ENCODE measurements around the gene LTB4R2.

LTB4R2 gene

GRCh38 chr14:24307575-24308341 is 2.2 kb upstream of the LTB4R2 start, which contains the start of gene CIDEB (continued):
- TF ChIP-seq ZFHX2 (tag by site-specific recombination; conservative IDR thresholded peaks at IDR 0.05) = no peak
- TF ChIP-seq TCF7L2 (IDR thresholded peaks at IDR 0.05; ENCODE audit: borderline replicate concordance, low read depth, low read length) = no peak
- no peak for TF ChIP-seq ZNF292 (tag by site-specific recombination; IDR thresholded peaks at IDR 0.05; ENCODE audit: borderline replicate concordance, low read depth)
- TF ChIP-seq ZNF121 (tag by site-specific recombination; IDR thresholded peaks at IDR 0.05) = no peak
- peak; percentile 40 for TF ChIP-seq ZNF654 (tag by site-specific recombination; IDR thresholded peaks at IDR 0.05; ENCODE audit: low read depth)
- no peak for TF ChIP-seq ZNF658 (tag by site-specific recombination; IDR thresholded peaks at IDR 0.05)
- no peak for TF ChIP-seq ZNF561 (tag by site-specific recombination; IDR thresholded peaks at IDR 0.05; ENCODE audit: borderline replicate concordance)
- peak; percentile 78 for TF ChIP-seq CTCF (tag by site-specific recombination; IDR thresholded peaks at IDR 0.05)
- peak; percentile 24; the same call in 1 of the 2 replicates for TF ChIP-seq ZBTB17 (tag by site-specific recombination; IDR thresholded peaks at IDR 0.05)
- no peak for TF ChIP-seq ZFP3 (tag by site-specific recombination; IDR thresholded peaks at IDR 0.05; ENCODE audit: low read depth)
- no peak for TF ChIP-seq ELK4 (IDR thresholded peaks at IDR 0.05; ENCODE audit: borderline replicate concordance, low read depth, low read length)

- TF ChIP-seq ZBTB20 (tag by site-specific recombination; IDR thresholded peaks at IDR 0.05) (0 out of 2 replicates have a peak, but pooled peaks have one; percentile 6), SCRT2 (tag by site-specific recombination; IDR thresholded peaks at IDR 0.05) (no peak)
- H3K9me3 ChIP-seq (ENCODE audit: control insufficient read depth, insufficient read depth, low read depth, low read length) = no peaks in the 10 kb centered on the region
- H3K27ac ChIP-seq (ENCODE audit: extremely low read depth, low read depth, low read length) = no peak overlapping the region
- CTCF ChIA-PET = interaction anchor here (0.5 to 5.1 kb wide), 43 partner anchors 8 to 1364 kb away, joined by 3 to 70 read pairs (median 4); partner anchors contain the start of genes CBLN3, CHMP4A, DHRS1 and KHNYN
- no peak overlapping the region for H3K4me3 ChIP-seq (ENCODE audit: low read depth, low read length)
- POLR2A ChIA-PET = interaction anchor here (0.8 to 2.7 kb wide), 9 partner anchors 9 to 173 kb away, joined by 3 to 15 read pairs (median 4); partner anchors contain the start of genes DHRS1, NOP9, PSME1 and RABGGTA
- H3K36me3 ChIP-seq (ENCODE audit: control insufficient read depth in 2 of 2, insufficient read depth in 1 of 2, low read length in 2 of 2) = peaks cover 15 to 89% of the 10 kb centered on the region in 2 experiments
- no peaks in the 10 kb centered on the region for H3K4me1 ChIP-seq (ENCODE audit: control insufficient read depth, insufficient read depth, low read length)
Observed at GRCh38 chr14:24308342-24309124, 1.4 kb upstream of the LTB4R2 start.

- CTCF ChIA-PET = interaction anchor here (0.5 to 5.1 kb wide), 6 partner anchors 11 to 827 kb away, joined by 3 to 70 read pairs (median 18); partner anchors contain the start of genes CBLN3, DHRS1, KHNYN and NOP9
- Histone ChIP-seq H3K27ac (ENCODE audit: extremely low read depth, low read depth, low read length) (no peak overlapping the region), H3K36me3 (ENCODE audit: control insufficient read depth in 2 of 2, insufficient read depth in 1 of 2, low read length in 2 of 2) (peaks cover 5 to 72% of the 10 kb centered on the region in 2 experiments), H3K4me1 (ENCODE audit: control insufficient read depth, insufficient read depth, low read length) (no peaks in the 10 kb centered on the region), H3K9me3 (ENCODE audit: control insufficient read depth, insufficient read depth, low read depth, low read length) (no peaks in the 10 kb centered on the region), H3K4me3 (ENCODE audit: low read depth, low read length) (no peak overlapping the region)
- POLR2A ChIA-PET = interaction anchor here (2.7 kb wide), 1 partner anchor 68 kb away, joined by 15 read pairs; the partner anchor contains the start of gene TINF2
- TF ChIP-seq PRDM10 (tag by site-specific recombination; IDR thresholded peaks at IDR 0.05) (peak; percentile 31; the same call in 1 of the 2 replicates), PATZ1 (tag by site-specific recombination; IDR thresholded peaks at IDR 0.05) (no peak)
Observed at GRCh38 chr14:24310265-24310645, 315 bp downstream of the LTB4R2 start.
